NK-92 (cell line): ENCODE data around the gene PRDX1.

Experiments
- DNase-seq: peaks from one replicate; lab custom pipeline; 2025; ENCODE audit not compliant: unreplicated experiment; lab: John Stamatoyannopoulos, UW

Gene PRDX1

DNA sequence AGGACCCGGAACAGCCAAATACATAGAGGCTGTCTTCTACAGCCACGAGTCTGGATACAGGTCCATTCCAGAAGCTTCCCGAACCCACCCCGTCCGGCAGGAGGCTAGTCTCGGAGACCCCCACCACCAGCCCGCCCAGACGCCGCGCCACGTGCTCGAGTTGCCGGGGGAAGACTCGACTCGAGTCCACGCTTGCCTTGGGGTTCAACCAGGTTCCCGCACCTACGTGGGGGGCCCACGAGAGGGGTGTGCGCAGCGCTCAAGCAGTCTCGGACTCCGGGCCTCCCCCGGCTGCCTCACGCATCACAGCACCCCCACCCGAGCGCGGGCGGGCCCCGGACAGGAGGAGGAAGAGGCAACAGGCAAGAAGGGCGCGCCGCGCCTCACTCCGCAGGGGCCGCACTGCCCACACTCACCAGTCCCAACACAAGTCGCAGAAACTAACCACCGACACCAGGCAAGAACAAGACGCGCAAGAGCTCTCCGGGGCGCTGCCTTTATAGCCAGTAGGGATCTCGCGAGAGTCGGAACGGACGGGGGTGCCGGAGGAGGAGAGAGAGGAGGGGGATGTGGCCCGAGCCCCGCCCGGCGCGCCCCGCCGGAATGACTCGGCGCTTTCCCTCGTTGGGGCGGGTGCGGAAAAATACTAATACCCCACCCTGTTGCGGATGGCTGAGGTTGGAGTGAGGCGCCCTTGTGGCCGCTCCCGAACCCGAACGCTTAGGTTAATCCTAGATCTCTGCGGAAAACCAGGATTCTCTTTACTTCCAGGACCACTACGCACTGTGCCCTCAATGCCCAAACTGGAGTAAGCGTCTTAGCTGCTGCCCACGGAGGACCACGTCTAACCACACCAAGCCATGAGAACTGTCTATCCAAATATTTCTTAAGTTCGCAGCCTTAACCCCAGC, at the start of gene PRDX1:
Gene PRDX1 (minus strand): TSS at position 472 of the 911 bp plus-strand sequence. CDS start 2,841 bp downstream, outside the sequence.
- DNase-seq: no peak

GRCh38 chr1:45570631-45571030, 48.9 kb upstream of the PRDX1 start:
- DNase-seq: no peak

- DNase-seq: no peak
Observed at GRCh38 chr1:45569962-45570581, 48.4 kb upstream of the PRDX1 start.

DNA sequence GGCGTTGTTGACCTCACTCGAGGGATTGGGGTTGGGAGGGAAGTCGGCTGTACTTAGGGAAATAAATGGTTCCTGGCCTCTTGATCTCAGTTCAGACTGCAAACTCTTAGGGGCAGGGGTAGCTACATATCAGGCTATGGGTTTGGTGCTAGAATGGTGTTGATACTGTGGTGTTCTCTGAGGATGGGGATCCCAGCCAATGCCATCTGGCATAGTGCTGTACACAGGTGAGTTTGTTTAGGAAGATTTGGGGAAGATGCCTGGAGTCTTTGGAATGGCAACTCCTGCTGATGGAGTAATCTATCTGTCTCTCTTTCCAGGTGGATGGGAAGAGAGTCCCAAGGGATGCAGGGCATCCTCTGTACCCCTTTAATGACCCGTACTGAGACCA, 47.9 kb upstream of the PRDX1 start:
- no peak for DNase-seq

- DNase-seq: no peak
Observed at GRCh38 chr1:45568421-45568820, 46.7 kb upstream of the PRDX1 start.

DNA sequence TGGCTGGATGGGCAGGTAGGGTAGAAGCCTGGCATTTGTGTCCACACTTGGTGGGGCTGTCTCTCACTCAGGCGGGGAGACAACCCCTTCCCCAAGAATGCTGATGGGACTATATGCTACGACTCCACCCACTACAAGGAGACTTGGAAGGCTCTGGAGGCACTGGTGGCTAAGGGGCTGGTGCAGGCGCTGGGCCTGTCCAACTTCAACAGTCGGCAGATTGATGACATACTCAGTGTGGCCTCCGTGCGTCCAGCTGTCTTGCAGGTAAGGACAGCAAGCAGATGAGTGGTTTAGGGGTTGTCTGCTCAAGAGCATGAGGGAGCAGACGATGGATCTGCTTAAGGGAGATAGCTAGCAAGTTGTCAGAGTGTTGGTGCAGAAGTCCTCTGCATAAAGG, 46.2 kb upstream of the PRDX1 start:
- no peak for DNase-seq

GRCh38 chr1:45566722-45567121, 45.0 kb upstream of the PRDX1 start:
- no peak for DNase-seq

- DNase-seq: no peak
Observed at GRCh38 chr1:45563843-45564242, 42.2 kb upstream of the PRDX1 start.

DNA sequence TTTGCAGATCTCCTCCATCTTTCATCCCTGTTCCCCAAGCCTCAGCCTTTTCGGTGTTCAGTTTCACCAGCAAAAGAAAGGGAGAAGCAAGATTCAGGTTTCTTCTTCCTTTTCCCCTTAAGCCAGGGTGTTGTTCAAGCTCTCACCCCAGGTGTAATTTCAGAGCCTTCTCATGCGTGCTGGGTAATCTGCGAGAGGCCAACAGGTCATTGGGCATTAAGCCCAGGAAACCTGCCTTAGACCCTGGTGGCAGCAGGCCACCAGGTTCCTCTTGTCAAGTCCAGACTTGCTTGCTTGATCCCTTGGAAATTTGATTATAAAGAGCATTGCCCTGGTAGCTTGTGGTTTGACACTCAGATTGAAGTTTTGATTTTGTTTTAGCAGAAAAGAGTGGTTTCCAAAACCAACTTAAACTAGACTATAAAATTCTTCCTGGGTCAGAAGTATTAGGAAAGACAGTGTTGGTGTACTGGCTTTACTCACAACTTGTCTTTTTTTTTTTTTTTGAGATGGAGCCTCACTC, 35.8 kb upstream of the PRDX1 start:
- no peak for DNase-seq

DNA sequence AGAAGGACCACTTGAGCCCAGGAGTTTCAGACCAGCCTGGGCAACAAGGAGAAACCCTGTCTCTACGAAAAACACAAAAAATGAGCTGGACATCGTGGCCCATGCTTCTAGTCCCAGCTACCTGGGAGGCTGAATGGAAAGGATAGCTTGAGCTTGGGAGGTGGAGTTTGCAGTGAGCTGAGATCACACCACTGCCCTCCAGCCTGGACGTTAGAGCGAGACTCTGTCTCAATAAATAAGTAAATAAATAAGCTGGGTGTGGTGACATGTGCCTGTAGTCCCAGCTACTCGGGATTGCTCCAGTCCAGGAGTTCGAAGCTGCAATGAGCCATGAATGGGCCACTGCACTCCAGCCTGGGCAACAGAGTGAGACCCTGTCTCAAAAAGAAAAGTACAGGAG, 32.5 kb upstream of the PRDX1 start:
- no peak for DNase-seq

DNA sequence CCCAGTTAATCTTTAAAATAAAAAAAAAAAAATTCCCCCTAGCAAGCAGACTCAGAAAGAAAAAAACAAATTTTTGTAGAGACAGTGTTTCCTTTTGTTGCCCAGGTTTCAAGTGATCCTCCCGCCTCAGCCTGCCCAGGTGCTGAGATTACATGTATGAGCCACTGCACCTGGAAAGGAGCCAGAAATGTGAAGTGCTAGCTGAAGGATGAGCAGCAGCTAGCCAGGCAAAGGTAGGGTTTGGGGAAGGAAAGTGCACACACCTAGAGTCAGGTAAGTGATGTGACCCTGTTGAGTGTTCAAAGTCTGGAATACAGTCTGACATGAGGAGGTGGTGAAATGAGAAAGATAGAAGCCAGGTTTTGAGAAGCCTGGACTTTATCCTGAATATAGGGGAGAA, 30.6 kb upstream of the PRDX1 start:
- no peak for DNase-seq

DNA sequence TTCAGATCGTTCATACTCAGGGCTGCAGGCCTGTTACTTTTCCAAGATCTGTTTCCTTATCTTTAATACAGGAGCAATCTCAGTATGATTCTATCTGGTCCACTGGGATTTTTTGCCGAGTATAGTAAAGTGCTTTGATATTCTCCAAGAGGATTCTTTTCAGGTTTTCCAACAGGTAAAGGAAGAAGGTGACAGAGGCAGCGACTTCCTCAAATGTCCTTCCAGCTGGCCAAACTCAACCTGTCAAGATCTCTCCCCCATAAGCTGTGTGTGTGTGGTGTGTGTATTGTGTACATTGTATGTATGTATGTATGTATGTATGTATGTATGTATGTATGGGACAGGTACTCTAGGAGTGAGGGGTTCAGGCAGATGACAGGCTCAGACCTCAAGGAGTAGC, 30.0 kb upstream of the PRDX1 start:
- no peak for DNase-seq

- peak; percentile 23 for DNase-seq
Observed at GRCh38 chr1:45550401-45551351, 29.0 kb upstream of the PRDX1 start, which contains the start of gene AKR1A1. Gene AKR1A1 (plus strand): TSS chr1:45550826. CDS start chr1:45561795, 10,969 bp downstream.

- no peak for DNase-seq
Observed at GRCh38 chr1:45545553-45546310, 24.0 kb upstream of the PRDX1 start.

GRCh38 chr1:45545019-45545493, 23.4 kb upstream of the PRDX1 start:
- DNase-seq: no peak

DNA sequence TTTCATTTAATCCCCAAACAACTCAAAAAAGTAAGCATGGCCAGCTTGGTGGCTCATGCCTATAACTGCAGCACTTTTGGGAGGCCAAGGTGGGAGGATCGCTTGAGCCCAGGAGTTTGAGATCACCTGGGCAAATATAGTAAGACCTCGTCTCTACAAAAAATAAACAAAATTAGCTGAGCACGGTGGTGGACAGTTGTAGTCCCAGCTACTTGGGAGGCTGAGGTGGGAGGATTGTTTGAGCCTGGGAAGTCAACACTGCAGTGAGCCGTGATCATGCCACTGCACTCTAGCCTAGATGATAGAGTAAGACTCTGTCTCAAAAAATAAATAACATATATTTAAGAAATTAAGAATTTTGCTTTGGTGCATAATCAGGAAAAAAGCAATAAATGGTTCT, 22.8 kb upstream of the PRDX1 start:
- DNase-seq: no peak

DNA sequence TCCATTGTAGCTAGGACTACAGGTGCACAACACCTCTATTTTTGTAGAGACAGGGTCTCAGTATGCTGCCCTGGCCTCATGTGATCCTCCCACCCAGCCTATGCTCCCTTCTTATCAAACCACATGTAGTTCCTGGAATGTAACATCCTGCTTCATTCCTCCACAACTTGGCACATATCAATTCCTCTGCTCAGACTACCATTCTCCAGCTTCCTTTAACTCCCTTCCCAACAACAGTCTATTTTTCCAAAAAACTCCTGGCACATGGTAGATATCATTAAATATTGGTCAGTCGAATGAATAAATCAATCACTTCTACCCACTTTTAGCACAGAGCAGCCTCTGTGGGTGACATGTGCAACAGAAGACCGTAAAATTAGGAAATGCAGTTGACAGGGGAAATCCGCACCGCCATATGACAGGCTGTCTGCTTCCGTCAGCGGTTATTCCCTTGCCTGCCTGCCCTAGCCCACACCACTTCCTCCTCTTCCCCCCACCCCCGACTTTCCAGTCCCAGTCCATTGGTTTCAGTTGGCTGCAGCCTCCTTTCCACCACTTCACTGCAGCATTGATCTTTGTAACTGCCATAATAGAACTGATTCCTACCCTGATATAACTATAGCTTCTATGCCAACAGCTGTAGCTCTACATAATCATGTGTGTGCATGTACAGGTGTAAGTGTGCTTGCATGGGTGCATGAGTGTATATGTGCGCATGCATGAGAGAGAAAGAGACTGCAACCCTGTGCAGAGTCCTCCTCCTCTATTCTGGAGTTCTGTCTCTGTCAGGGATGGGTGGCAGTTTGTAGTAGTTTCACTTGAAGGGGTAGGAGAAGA, 22.1 kb upstream of the PRDX1 start:
- DNase-seq: no peak

DNA sequence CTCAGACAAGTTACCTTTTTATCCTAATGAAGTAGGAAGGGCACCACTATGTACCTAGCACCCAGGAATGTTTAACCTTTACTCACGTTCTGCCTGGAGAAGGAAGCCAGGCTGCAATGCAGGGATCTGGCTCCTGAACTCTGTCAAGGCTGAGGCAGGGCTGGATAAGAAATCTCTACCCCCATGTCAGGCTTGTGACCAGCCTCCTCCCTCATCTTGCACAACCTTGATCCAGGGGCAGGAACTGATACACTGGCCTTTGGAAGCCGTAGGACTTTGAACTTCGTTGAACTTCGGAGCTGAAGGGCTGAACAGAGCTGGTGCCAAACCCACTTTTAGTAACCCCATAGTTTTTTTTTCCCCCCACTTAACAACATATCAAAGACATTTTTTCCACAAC, 20.9 kb upstream of the PRDX1 start:
- DNase-seq: no peak

DNA sequence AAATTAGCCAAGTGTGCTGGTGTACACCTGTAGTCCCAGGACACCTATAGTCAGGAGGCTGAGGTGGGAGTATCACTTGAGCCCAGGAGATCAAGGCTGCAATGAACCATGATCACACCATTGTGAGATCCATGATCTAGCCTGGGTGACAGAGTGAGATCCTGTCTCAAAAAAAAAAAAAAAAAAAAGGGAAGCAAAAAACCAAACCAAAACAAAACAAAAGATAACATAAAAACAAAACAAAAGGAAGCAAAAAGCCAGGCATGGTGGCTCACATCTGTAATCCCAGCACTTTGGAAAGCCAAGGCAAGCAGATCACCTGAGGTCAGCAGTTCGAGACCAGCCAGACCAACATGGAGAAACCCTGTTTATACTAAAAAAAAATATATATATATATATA, 19.5 kb upstream of the PRDX1 start:
- DNase-seq: no peak
